ENCODE results near the gene ARHGDIA.

ARHGDIA gene

GRCh38 chr17:81822996-81823819 is 47.9 kb downstream of the ARHGDIA start:
- DNase-seq (ENCODE audit: low spot score), result no peak

DNA sequence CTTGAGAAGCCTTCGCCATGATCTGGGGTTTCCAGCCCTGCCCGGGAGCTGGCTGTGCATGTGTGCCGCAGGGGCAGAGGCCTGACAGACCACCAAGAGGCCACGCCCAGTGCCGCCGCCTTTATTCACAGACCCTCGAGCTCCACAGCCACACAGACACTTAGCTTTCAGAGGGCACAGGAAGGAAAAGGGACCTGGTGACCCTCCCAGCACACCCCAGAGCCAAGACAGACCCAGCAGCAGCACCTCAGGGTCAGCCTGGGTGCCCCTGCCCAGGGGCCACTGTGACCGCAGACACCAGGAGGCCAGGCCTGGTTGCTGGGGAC is 48.9 kb downstream of the ARHGDIA start:
- DNase-seq (ENCODE audit: low spot score), result no peak

DNA sequence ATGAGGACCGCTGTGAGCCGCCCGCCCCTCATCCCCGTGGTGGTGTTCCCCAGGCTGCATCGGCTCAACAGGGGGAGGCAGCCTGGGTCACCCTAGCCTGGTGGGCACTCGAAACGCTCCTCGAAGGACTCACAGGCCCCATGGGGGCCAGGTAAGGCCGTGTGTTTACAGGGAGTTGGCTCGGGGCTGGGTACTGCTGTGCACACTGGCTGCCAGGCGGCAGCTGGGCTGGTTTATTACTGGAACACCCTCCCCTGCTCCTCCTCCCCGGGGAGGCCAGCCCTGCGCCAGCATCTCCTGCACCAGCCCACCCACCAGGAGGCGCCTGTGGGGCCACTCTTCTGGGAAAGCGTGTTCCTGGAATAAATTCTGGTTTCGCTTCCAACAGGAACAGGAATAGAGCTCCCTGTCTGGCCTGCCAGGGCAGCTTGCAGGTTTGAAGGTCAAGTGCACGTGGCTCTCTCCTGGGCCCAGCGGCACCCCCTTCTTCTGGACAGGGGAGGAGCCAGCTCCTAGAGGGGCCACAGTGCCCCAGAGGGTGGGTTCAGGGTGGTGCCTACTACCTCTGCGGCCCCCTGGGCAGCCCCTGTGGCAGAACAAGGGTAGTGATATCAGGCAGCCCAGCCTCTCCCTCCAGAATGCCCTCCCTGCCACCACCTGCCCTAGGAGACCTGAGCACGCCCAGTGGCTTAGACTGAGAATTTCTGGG is 49.4 kb downstream of the ARHGDIA start:
- DNase-seq (ENCODE audit: low spot score), result peak; percentile 62

GRCh38 chr17:81821147-81821546 is 50.0 kb downstream of the ARHGDIA start:
- no peak for DNase-seq (ENCODE audit: low spot score)

DNA sequence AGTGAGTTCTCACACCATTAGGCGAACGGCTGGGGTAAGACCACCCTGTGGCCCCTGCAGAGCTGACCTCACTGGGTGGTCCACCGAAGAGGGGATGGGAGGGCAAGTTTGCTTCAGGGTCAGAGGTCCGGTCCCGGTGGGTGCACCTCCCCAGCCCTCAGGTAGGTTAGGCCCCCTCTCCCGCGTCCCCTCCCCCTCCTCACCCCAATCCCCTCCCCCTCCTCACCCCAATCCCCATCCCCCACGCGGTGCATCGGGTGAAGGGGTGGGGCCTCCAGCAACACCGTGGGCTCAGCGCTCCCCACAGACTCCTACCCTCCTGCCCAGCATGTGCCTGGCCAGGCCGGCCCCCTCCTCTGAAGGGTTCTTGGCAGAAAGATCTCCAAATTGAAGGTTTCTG is 51.4 kb downstream of the ARHGDIA start:
- DNase-seq (ENCODE audit: low spot score), result no peak

- DNase-seq (ENCODE audit: low spot score), result no peak
These were observed 53.4 kb downstream of the ARHGDIA start for GRCh38 chr17:81817758-81818147.
